HepG2 (cell line): Measurements from ENCODE around the gene ZBTB46. TPM values are rescaled to one million over a fixed set of nuclear protein-coding genes. Genes with fewer than 3 reads are reported as not detected.

Source experiments
- CERS6 ChIP-seq: sonication (generic); formaldehyde crosslinking; IDR thresholded peaks from 2 replicates; pipeline ENCODE4 v1.5.0; 2020; ENCODE audit warnings: missing genetic modification reagents
- ELF3 ChIP-seq: IDR thresholded peaks from 2 replicates; pipeline ENCODE4 v1.6.1; 2016; ENCODE audit warnings: missing genetic modification reagents, missing compliant biosample characterization
- IKZF5 ChIP-seq: IDR thresholded peaks from 2 replicates; pipeline ENCODE4 v1.6.1; 2018; ENCODE audit warnings: missing genetic modification reagents, mild to moderate bottlenecking, missing compliant biosample characterization
- IRF9 ChIP-seq: sonication (generic); formaldehyde crosslinking; IDR thresholded peaks from 2 replicates; pipeline ENCODE4 v1.8.0; 2022; ENCODE audit warnings: missing genetic modification reagents, mild to moderate bottlenecking, borderline replicate concordance
- LBX2 ChIP-seq: sonication (generic); formaldehyde crosslinking; IDR thresholded peaks from 2 replicates; pipeline ENCODE4 v1.5.0; 2020; ENCODE audit warnings: missing genetic modification reagents, mild to moderate bottlenecking, borderline replicate concordance
- MAFF ChIP-seq: IDR thresholded peaks from 2 replicates; pipeline ENCODE4 v1.6.1; 2011; ENCODE audit warnings: low read depth, low read length, improper control_type of control experiment
- NR2F6 ChIP-seq, 2 experiments: IDR thresholded peaks; 2 replicates each; pipeline ENCODE4 v1.6.1; 2016; ENCODE audit warnings: antibody characterized with exemption in 1 of 2, mild to moderate bottlenecking in 1 of 2
- POLR2G ChIP-seq: fragments of 200-400 bp; formaldehyde crosslinking; IDR thresholded peaks from 2 replicates; pipeline ENCODE4 v1.6.1; 2018; ENCODE audit warnings: mild to moderate bottlenecking, low read depth, low read length, moderate library complexity
- RCOR2 ChIP-seq: IDR thresholded peaks from 2 replicates; pipeline ENCODE4 v1.6.1; 2016; ENCODE audit warnings: missing biosample characterization, missing genetic modification reagents
- SRY ChIP-seq: sonication (generic); formaldehyde crosslinking; IDR thresholded peaks from 2 replicates; pipeline ENCODE4 v1.8.0; 2022; ENCODE audit warnings: mild to moderate bottlenecking, missing genetic modification reagents
- ZBTB10 ChIP-seq: sonication (generic); formaldehyde crosslinking; IDR thresholded peaks from 2 replicates; pipeline ENCODE4 v1.4.0; 2020; ENCODE audit warnings: missing genetic modification reagents, borderline replicate concordance
- ZFP90 ChIP-seq: sonication (generic); formaldehyde crosslinking; IDR thresholded peaks from 2 replicates; pipeline ENCODE4 v1.8.0; 2022; ENCODE audit warnings: missing genetic modification reagents, mild to moderate bottlenecking, inconsistent platforms, borderline replicate concordance
- ZNF138 ChIP-seq: sonication (generic); formaldehyde crosslinking; IDR thresholded peaks from 2 replicates; pipeline ENCODE4 v1.5.0; 2020; ENCODE audit warnings: mild to moderate bottlenecking, low read depth, missing genetic modification reagents
- ZNF18 ChIP-seq: sonication (generic); formaldehyde crosslinking; IDR thresholded peaks from 2 replicates; pipeline ENCODE4 v1.8.0; 2022; ENCODE audit warnings: mild to moderate bottlenecking, missing genetic modification reagents; ENCODE audit not compliant: insufficient replicate concordance
- ZNF264 ChIP-seq: sonication (generic); formaldehyde crosslinking; IDR thresholded peaks from 2 replicates; pipeline ENCODE4 v1.4.0; 2020; ENCODE audit warnings: missing genetic modification reagents
- ZNF276 ChIP-seq: sonication (generic); formaldehyde crosslinking; IDR thresholded peaks from 2 replicates; pipeline ENCODE4 v1.4.0; 2020; ENCODE audit warnings: mild to moderate bottlenecking, low read depth, missing genetic modification reagents
- ZNF441 ChIP-seq: sonication (generic); formaldehyde crosslinking; IDR thresholded peaks from 2 replicates; pipeline ENCODE4 v1.7.0; 2021; ENCODE audit warnings: missing genetic modification reagents, borderline replicate concordance
- ZNF570 ChIP-seq: sonication (generic); formaldehyde crosslinking; IDR thresholded peaks from 2 replicates; pipeline ENCODE4 v1.4.0; 2020; ENCODE audit warnings: mild to moderate bottlenecking, missing genetic modification reagents, borderline replicate concordance
- polyA plus RNA-seq, 8 experiments: library from polyadenylated mRNA; depleted of rRNA in 3 of 8; stranded (reverse) in 7 of 8; unstranded in 1 of 8; fragments of >200 nt; fragmentation: Illumina TruSeq in 4 of 8; extraction: Trizol in 4 of 8; gene quantifications; 2 replicates each; pipeline versions ENCODE4 v1.2.1 to v1.2.3, GENCODE V29; 2011 to 2016; ENCODE audit warnings: low read depth in 4 of 8, missing spikeins in 1 of 8, mixed read lengths in 1 of 8; ENCODE audit not compliant: insufficient read depth in 1 of 8
- total RNA-seq, 5 experiments: library from RNA; depleted of rRNA; stranded (reverse); fragments of >200 nt; fragmentation: Illumina TruSeq; extraction: Trizol; gene quantifications; 2 replicates each; pipeline ENCODE4 v1.2.3, GENCODE V29; 2016; ENCODE audit warnings: low read depth in 1 of 5

ZBTB46 gene
- total and polyA plus RNA-seq, 2 of the 13 experiments (the other 11 are each of a cell fraction or from before 2014, with no cell fraction given) = 1.6 to 13.5 TPM

- peak; percentile 68 for TF ChIP-seq NR2F6 (IDR thresholded peaks at IDR 0.05)
- TF ChIP-seq NR2F6 (CRISPR knock-in tag; IDR thresholded peaks at IDR 0.05) = no peak
- peak; percentile 37; the same call in 1 of the 2 replicates for TF ChIP-seq ZBTB10 (CRISPR knock-in tag)
- TF ChIP-seq ZNF441 (CRISPR knock-in tag) = no peak
- TF ChIP-seq ELF3 (CRISPR knock-in tag) = no peak
- no peak for TF ChIP-seq SRY (CRISPR knock-in tag)
- peak; percentile 36; the same call in 1 of the 2 replicates for TF ChIP-seq POLR2G
- no peak for TF ChIP-seq ZNF276 (CRISPR knock-in tag)
- no peak for TF ChIP-seq ZNF18 (CRISPR knock-in tag)
- no peak for TF ChIP-seq MAFF
- TF ChIP-seq IKZF5 (CRISPR knock-in tag) = no peak
- peak; percentile 55; the same call in 1 of the 2 replicates for TF ChIP-seq LBX2
- TF ChIP-seq CERS6 = no peak
- 0 out of 2 replicates have a peak, but pooled peaks have one; percentile 41 for TF ChIP-seq ZNF264 (CRISPR knock-in tag)
- no peak for TF ChIP-seq ZNF570
- TF ChIP-seq RCOR2 (CRISPR knock-in tag) = no peak
- peak; percentile 13; the same call in 1 of the 2 replicates for TF ChIP-seq ZFP90 (CRISPR knock-in tag)
- no peak for TF ChIP-seq ZNF138 (CRISPR knock-in tag)
- 0 out of 2 replicates have a peak, but pooled peaks have one; percentile 24 for TF ChIP-seq IRF9
Observed at GRCh38 chr20:63847237-63848002, 16.4 kb upstream of the ZBTB46 start (continued).
